SK-N-SH (cell line): Measurements from ENCODE around the gene TMOD2. TPM values are rescaled to one million over a fixed set of nuclear protein-coding genes. Genes with fewer than 3 reads are reported as not detected.

ENCODE experiments used
- CTCF ChIA-PET: fragments of 300-600, 350-600 bp; formaldehyde crosslinking; extraction: SDS; loops from one replicate; lab custom pipeline; 2021; lab: Yijun Ruan, JAX
- POLR2A ChIA-PET: fragments of 350-600 bp; sonication (Branson Sonifier 250); formaldehyde crosslinking; extraction: SDS; loops from one replicate; lab custom pipeline; 2020; ENCODE audit warnings: antibody characterized with exemption, inconsistent platforms; lab: Yijun Ruan, JAX
- DNase-seq: peaks from one replicate; pipeline ENCODE4 v3.0.0; 2012
- H2AFZ ChIP-seq: fragments of 200-600 bp; sonication (generic); 2 replicates; pipeline ENCODE4 v1.8.1; 2016; ENCODE audit warnings: antibody characterized with exemption, mild to moderate bottlenecking, low read depth
- H3F3A ChIP-seq: fragments of 200-600 bp; sonication (generic); replicated peaks from 2 replicates; pipeline ENCODE3; 2016; ENCODE audit warnings: antibody characterized with exemption, mild to moderate bottlenecking; ENCODE audit not compliant: insufficient read depth
- H3K27ac ChIP-seq, 2 experiments: fragments of 200-500 bp in 1 of 2; fragments of 200-600 bp in 1 of 2; sonication (Bioruptor generic) in 1 of 2; sonication (generic), shearing (Covaris generic) in 1 of 2; 2 replicates each; pipeline versions ENCODE4 v1.5.1 to v1.6.1; 2014 to 2016; ENCODE audit warnings: low read depth in 2 of 2, inconsistent platforms in 1 of 2, low read length in 1 of 2, mild to moderate bottlenecking in 1 of 2, mixed read lengths in 1 of 2
- H3K27me3 ChIP-seq: fragments of 200-600 bp; sonication (generic), shearing (Covaris generic); 2 replicates; pipeline ENCODE4 v1.6.1; 2016; ENCODE audit warnings: mixed run types; ENCODE audit not compliant: insufficient read depth
- H3K36me3 ChIP-seq, 2 experiments: fragments of 200-500 bp in 1 of 2; fragments of 200-600 bp in 1 of 2; sonication (Bioruptor generic) in 1 of 2; sonication (generic) in 1 of 2; replicated peaks in 1 of 2; 2 replicates each; pipeline versions ENCODE3 to v1.5.1; 2014 to 2016; ENCODE audit warnings: low read length in 1 of 2, mild to moderate bottlenecking in 1 of 2; ENCODE audit not compliant: insufficient read depth in 2 of 2, control insufficient read depth in 1 of 2
- H3K4me1 ChIP-seq, 2 experiments: fragments of 200-500 bp in 1 of 2; fragments of 200-600 bp in 1 of 2; sonication (Bioruptor generic) in 1 of 2; sonication (generic), shearing (Covaris generic) in 1 of 2; 2 replicates each; pipeline versions ENCODE4 v1.5.1 to v1.6.1; 2014 to 2016; ENCODE audit warnings: low read depth in 1 of 2, low read length in 1 of 2, mixed run types in 1 of 2; ENCODE audit not compliant: insufficient read depth in 2 of 2, control insufficient read depth in 1 of 2
- H3K4me2 ChIP-seq: fragments of 200-600 bp; sonication (generic), shearing (Covaris generic); 2 replicates; pipeline ENCODE4 v1.6.1; 2017; ENCODE audit warnings: mixed run types
- H3K4me3 ChIP-seq, 2 experiments: fragments of 200-500 bp in 1 of 2; fragments of 200-600 bp in 1 of 2; sonication (Bioruptor generic) in 1 of 2; sonication (generic), shearing (Covaris generic) in 1 of 2; 2 replicates each; pipeline versions ENCODE4 v1.5.1 to v1.8.1; 2014 to 2016; ENCODE audit warnings: low read depth in 2 of 2, inconsistent platforms in 1 of 2, low read length in 1 of 2, mild to moderate bottlenecking in 1 of 2, mixed read lengths in 1 of 2, moderate library complexity in 1 of 2
- H3K79me2 ChIP-seq: fragments of 200-600 bp; sonication (generic); 2 replicates; pipeline ENCODE4 v1.8.1; 2017; ENCODE audit warnings: mild to moderate bottlenecking; ENCODE audit not compliant: insufficient read depth
- H3K9ac ChIP-seq: fragments of 200-600 bp; sonication (generic); 2 replicates; pipeline ENCODE4 v1.6.1; 2017; ENCODE audit warnings: mixed run types
- H3K9me2 ChIP-seq: fragments of 200-600 bp; sonication (generic); 2 replicates; pipeline ENCODE4 v1.6.1; 2017; ENCODE audit warnings: mixed run types
- H3K9me3 ChIP-seq: fragments of 200-600 bp; sonication (generic); 2 replicates; pipeline ENCODE4 v1.6.1; 2017; ENCODE audit warnings: mixed run types, mild to moderate bottlenecking, moderate library complexity
- H4K20me1 ChIP-seq: fragments of 200-600 bp; sonication (generic); 2 replicates; pipeline ENCODE4 v1.6.1; 2017; ENCODE audit warnings: mild to moderate bottlenecking, mixed run types; ENCODE audit not compliant: insufficient read depth
- CHD2 ChIP-seq: fragments of 150-350 bp; IDR thresholded peaks from 2 replicates; pipeline ENCODE4 v1.6.1; 2018; ENCODE audit warnings: low read length; ENCODE audit not compliant: partially characterized antibody
- EP300 ChIP-seq, 2 experiments: IDR thresholded peaks; 2 replicates each; pipeline versions ENCODE4 v1.4.0 to v1.6.1; 2012; ENCODE audit warnings: borderline replicate concordance in 1 of 2, low read depth in 1 of 2, low read length in 1 of 2
- FOSL2 ChIP-seq: IDR thresholded peaks from 2 replicates; pipeline ENCODE4 v1.4.0; 2012; ENCODE audit warnings: low read depth, mild to moderate bottlenecking, moderate library complexity, borderline replicate concordance
- FOXM1 ChIP-seq: IDR thresholded peaks from 2 replicates; pipeline ENCODE4 v1.4.0; 2012; ENCODE audit warnings: low read depth, mild to moderate bottlenecking
- JUND ChIP-seq: IDR thresholded peaks from 2 replicates; pipeline ENCODE4 v1.4.0; 2012
- MEF2A ChIP-seq: IDR thresholded peaks from 2 replicates; pipeline ENCODE4 v1.4.0; 2012; ENCODE audit warnings: low read depth, borderline replicate concordance
- MXI1 ChIP-seq: IDR thresholded peaks from 2 replicates; pipeline ENCODE4 v1.6.1; 2012; ENCODE audit warnings: mild to moderate bottlenecking, low read depth, low read length, improper control_type of control experiment
- NRF1 ChIP-seq: IDR thresholded peaks from 2 replicates; pipeline ENCODE4 v1.6.1; 2012; ENCODE audit warnings: low read depth, mild to moderate bottlenecking, low read length
- RFX5 ChIP-seq: IDR thresholded peaks from 2 replicates; pipeline ENCODE4 v1.6.1; 2012; ENCODE audit warnings: mild to moderate bottlenecking, improper control_type of control experiment, low read length
- RXRA ChIP-seq: IDR thresholded peaks from 2 replicates; pipeline ENCODE4 v1.4.0; 2012; ENCODE audit warnings: low read depth, mild to moderate bottlenecking, borderline replicate concordance
- SMC3 ChIP-seq: IDR thresholded peaks from 2 replicates; pipeline ENCODE4 v1.6.1; 2012; ENCODE audit warnings: low read depth, low read length, improper control_type of control experiment
- TAF1 ChIP-seq: IDR thresholded peaks from 2 replicates; pipeline ENCODE4 v1.6.1; 2012; ENCODE audit warnings: low read depth, mild to moderate bottlenecking, low read length, moderate library complexity, borderline replicate concordance
- TCF12 ChIP-seq: IDR thresholded peaks from 2 replicates; pipeline ENCODE4 v1.4.0; 2012
- TEAD4 ChIP-seq: IDR thresholded peaks from 2 replicates; pipeline ENCODE4 v1.4.0; 2012; ENCODE audit warnings: mild to moderate bottlenecking, borderline replicate concordance; ENCODE audit not compliant: insufficient read depth
- YY1 ChIP-seq: IDR thresholded peaks from 2 replicates; pipeline ENCODE4 v1.4.0; 2012; ENCODE audit warnings: low read depth, mild to moderate bottlenecking
- WGBS: methylation state at CpG from one replicate; pipeline ENCODE4 v1.1.6; 2017; ENCODE audit warnings: low lambda C conversion rate; 5-methylcytosine and 5-hydroxymethylcytosine counted together
- polyA plus RNA-seq, 3 experiments: library from polyadenylated mRNA; depleted of rRNA; stranded (reverse); fragments of >200 nt; gene quantifications; 2 replicates each; pipeline ENCODE4 v1.2.3, GENCODE V29; 2012
- TF ChIP-seq, protein P1 (sequence below): fragments of 200-600 bp; sonication (generic); IDR thresholded peaks from 2 replicates; pipeline ENCODE4 v1.6.1; 2017; ENCODE audit warnings: antibody characterized with exemption, mild to moderate bottlenecking, moderate library complexity
- TF ChIP-seq, protein P2 (sequence below): IDR thresholded peaks from 2 replicates; pipeline ENCODE4; 2012
- TF ChIP-seq, protein P3 (sequence below): IDR thresholded peaks from 2 replicates; pipeline ENCODE4 v1.4.0; 2012; ENCODE audit warnings: low read depth, borderline replicate concordance
- TF ChIP-seq, protein P4 (sequence below): fragments of 150-350 bp; IDR thresholded peaks from 2 replicates; pipeline ENCODE4 v1.6.1; 2017; ENCODE audit warnings: antibody characterized with exemption, low read length, low read depth, borderline replicate concordance
- TF ChIP-seq, protein P5 (sequence below): fragments of 150-350 bp; IDR thresholded peaks from 2 replicates; pipeline ENCODE4 v1.6.1; 2016; ENCODE audit warnings: mild to moderate bottlenecking, low read depth, low read length
- TF ChIP-seq, protein P6 (sequence below): IDR thresholded peaks from 2 replicates; pipeline ENCODE4 v1.4.0; 2012; ENCODE audit warnings: low read depth

Gene TMOD2
- polyA plus RNA-seq, 1 of the 3 experiments (the other 2 are of a cell fraction), result 2.7 TPM

DNA sequence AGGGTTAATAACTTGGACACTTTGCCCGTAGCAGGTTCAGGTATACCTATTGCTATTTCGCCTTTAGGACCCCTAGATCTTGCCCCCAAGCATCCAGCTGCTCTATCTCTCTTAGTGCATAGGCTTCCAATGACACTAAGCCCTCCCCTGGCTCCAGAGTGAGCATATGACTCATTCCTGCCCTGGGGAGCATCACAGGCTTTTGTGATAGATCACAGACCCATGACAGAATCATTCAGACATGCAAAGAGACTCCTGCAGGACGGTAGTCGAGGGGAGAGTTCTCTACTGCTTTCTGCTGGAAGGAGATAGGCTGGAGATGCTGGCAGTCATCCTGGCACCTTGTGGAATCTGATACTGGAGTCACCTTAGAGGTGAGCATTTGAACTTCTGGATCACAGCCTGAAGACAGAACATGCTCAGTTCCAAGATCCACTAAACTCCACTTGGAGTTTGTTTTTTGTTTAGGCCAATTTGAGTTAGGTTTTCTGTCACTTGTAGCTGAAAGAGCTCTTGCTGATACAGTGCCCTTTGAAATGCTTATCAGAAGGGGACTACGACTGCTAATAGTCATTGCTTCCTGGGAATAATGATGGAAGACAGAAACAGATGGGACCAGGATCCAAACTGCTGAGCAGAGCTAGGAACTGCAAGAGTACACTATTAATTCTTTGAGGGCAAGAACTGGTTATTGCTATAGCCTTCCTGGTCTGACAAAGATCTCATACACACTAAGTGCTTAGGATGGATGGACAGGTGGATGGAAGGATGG, 24.9 kb upstream of the TMOD2 start:
- Histone ChIP-seq H3F3A (peaks cover 22% of the 10 kb centered on the region), H3K9me2 (no peaks in the 10 kb centered on the region), H3K9ac (no peak overlapping the region), H3K4me1 (peaks cover 30 to 34% of the 10 kb centered on the region in 2 experiments), H3K4me3 (peak overlapping the region in 1 of 2 experiments; percentile 24; a peak in 1 of 4 replicates), H3K36me3 (peaks cover 11 to 18% of the 10 kb centered on the region in 2 experiments), H3K27ac (peak overlapping the region; percentile 82 to 91), H4K20me1 (peaks cover 6% of the 10 kb centered on the region; the same call in 1 of the 2 replicates), H2AFZ (no peak overlapping the region), H3K4me2 (peak overlapping the region; percentile 67), H3K27me3 (no peaks in the 10 kb centered on the region), H3K9me3 (no peaks in the 10 kb centered on the region), H3K79me2 (peaks cover 14% of the 10 kb centered on the region; the same call in 1 of the 2 replicates)
- DNase-seq, result peak; percentile 77
- CTCF ChIA-PET, result interaction anchor here (1.4 to 17.1 kb wide), 6 partner anchors 10 to 76 kb away, joined by 4 to 130 read pairs (median 5); partner anchors contain the start of genes LYSMD2 and SCG3
- POLR2A ChIA-PET, result interaction anchor here (1.0 to 1.8 kb wide), 3 partner anchors 11 to 45 kb away, joined by 3 to 7 read pairs (median 4); partner anchors contain the start of genes LYSMD2 and SCG3
- WGBS, result 0% methylated on average over 5 of the region's 5 CpGs
- TF ChIP-seq NRF1 (no peak), SMC3 (no peak), FOXM1 (peak; percentile 76; the same call in 1 of the 2 replicates), CHD2 (peak; percentile 76), JUND (peak; percentile 99), RXRA (peak; percentile 74; the same call in 1 of the 2 replicates), MXI1 (0 out of 2 replicates have a peak, but pooled peaks have one; percentile 37), TEAD4 (peak; percentile 92), YY1 (no peak), FOSL2 (peak; percentile 99), TAF1 (peak; percentile 42; the same call in 1 of the 2 replicates), EP300 (IDR thresholded peaks at IDR 0.05; ENCODE audit: borderline replicate concordance in 1 of 2, low read depth in 1 of 2, low read length in 1 of 2) (peak; percentile 89), MEF2A (0 out of 2 replicates have a peak, but pooled peaks have one; percentile 33), RFX5 (no peak), TCF12 (peak; percentile 99)
- TF ChIP-seq, protein P1, sequence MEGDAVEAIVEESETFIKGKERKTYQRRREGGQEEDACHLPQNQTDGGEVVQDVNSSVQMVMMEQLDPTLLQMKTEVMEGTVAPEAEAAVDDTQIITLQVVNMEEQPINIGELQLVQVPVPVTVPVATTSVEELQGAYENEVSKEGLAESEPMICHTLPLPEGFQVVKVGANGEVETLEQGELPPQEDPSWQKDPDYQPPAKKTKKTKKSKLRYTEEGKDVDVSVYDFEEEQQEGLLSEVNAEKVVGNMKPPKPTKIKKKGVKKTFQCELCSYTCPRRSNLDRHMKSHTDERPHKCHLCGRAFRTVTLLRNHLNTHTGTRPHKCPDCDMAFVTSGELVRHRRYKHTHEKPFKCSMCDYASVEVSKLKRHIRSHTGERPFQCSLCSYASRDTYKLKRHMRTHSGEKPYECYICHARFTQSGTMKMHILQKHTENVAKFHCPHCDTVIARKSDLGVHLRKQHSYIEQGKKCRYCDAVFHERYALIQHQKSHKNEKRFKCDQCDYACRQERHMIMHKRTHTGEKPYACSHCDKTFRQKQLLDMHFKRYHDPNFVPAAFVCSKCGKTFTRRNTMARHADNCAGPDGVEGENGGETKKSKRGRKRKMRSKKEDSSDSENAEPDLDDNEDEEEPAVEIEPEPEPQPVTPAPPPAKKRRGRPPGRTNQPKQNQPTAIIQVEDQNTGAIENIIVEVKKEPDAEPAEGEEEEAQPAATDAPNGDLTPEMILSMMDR, result no peak
- TF ChIP-seq, protein P2, sequence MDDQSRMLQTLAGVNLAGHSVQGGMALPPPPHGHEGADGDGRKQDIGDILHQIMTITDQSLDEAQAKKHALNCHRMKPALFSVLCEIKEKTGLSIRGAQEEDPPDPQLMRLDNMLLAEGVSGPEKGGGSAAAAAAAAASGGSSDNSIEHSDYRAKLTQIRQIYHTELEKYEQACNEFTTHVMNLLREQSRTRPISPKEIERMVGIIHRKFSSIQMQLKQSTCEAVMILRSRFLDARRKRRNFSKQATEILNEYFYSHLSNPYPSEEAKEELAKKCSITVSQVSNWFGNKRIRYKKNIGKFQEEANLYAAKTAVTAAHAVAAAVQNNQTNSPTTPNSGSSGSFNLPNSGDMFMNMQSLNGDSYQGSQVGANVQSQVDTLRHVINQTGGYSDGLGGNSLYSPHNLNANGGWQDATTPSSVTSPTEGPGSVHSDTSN, result peak; percentile 98
- TF ChIP-seq, protein P3, sequence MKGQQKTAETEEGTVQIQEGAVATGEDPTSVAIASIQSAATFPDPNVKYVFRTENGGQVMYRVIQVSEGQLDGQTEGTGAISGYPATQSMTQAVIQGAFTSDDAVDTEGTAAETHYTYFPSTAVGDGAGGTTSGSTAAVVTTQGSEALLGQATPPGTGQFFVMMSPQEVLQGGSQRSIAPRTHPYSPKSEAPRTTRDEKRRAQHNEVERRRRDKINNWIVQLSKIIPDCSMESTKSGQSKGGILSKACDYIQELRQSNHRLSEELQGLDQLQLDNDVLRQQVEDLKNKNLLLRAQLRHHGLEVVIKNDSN, result peak; percentile 41; the same call in 1 of the 2 replicates
- TF ChIP-seq, protein P4, sequence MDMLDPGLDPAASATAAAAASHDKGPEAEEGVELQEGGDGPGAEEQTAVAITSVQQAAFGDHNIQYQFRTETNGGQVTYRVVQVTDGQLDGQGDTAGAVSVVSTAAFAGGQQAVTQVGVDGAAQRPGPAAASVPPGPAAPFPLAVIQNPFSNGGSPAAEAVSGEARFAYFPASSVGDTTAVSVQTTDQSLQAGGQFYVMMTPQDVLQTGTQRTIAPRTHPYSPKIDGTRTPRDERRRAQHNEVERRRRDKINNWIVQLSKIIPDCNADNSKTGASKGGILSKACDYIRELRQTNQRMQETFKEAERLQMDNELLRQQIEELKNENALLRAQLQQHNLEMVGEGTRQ, result no peak
- TF ChIP-seq, protein P5, sequence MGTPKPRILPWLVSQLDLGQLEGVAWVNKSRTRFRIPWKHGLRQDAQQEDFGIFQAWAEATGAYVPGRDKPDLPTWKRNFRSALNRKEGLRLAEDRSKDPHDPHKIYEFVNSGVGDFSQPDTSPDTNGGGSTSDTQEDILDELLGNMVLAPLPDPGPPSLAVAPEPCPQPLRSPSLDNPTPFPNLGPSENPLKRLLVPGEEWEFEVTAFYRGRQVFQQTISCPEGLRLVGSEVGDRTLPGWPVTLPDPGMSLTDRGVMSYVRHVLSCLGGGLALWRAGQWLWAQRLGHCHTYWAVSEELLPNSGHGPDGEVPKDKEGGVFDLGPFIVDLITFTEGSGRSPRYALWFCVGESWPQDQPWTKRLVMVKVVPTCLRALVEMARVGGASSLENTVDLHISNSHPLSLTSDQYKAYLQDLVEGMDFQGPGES, result no peak
- TF ChIP-seq, protein P6, sequence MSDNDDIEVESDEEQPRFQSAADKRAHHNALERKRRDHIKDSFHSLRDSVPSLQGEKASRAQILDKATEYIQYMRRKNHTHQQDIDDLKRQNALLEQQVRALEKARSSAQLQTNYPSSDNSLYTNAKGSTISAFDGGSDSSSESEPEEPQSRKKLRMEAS, result peak; percentile 69
